WTC11 (cell line): ENCODE measurements around the gene ELOVL1. TPM values are rescaled to one million over a fixed set of nuclear protein-coding genes. Genes with fewer than 3 reads are reported as not detected.
A peak's percentile ranks its signal among the peaks of the same experiment; 100 is the strongest.

Source experiments
- ATAC-seq: fragments of 200-7000 bp; cut with Tn5 transposase; 2 replicates; pipeline ENCODE4 v1.10.0; 2021; ENCODE audit warnings: mild to moderate bottlenecking, moderate library complexity
- CTCF ChIA-PET: fragments of 300-600 bp; sonication (Branson Sonifier 250); formaldehyde crosslinking; loops from one replicate; lab custom pipeline; 2021; ENCODE audit warnings: antibody characterized with exemption; lab: Charles Lee
- POLR2A ChIA-PET: fragments of 350-600 bp; sonication (Branson Sonifier 250); formaldehyde crosslinking; loops from one replicate; lab custom pipeline; 2021; ENCODE audit warnings: antibody characterized with exemption; lab: Charles Lee
- DNase-seq: peaks from one replicate; pipeline ENCODE4 v3.0.0; 2021; ENCODE audit warnings: low spot score
- H3K27ac Mint-ChIP-seq: 2 replicates; pipeline ENCODE4 v1.8.0; 2021; ENCODE audit warnings: mixed read lengths
- H3K27me3 Mint-ChIP-seq: 2 replicates; pipeline ENCODE4 v1.8.0; 2021; ENCODE audit warnings: low read depth, mild to moderate bottlenecking, moderate library complexity, mixed read lengths
- H3K36me3 Mint-ChIP-seq: 2 replicates; pipeline ENCODE4 v1.8.0; 2021; ENCODE audit warnings: mixed read lengths
- H3K4me1 Mint-ChIP-seq: 2 replicates; pipeline ENCODE4 v1.8.0; 2022; ENCODE audit warnings: mixed read lengths
- H3K4me3 Mint-ChIP-seq: 2 replicates; pipeline ENCODE4 v1.8.0; 2021; ENCODE audit warnings: mild to moderate bottlenecking, moderate library complexity, mixed read lengths
- H3K9me3 Mint-ChIP-seq: 2 replicates; pipeline ENCODE4 v1.8.0; 2021; ENCODE audit warnings: mixed read lengths
- FOXP1 ChIP-seq: sonication (generic); formaldehyde crosslinking; IDR thresholded peaks from 2 replicates; pipeline ENCODE4 v1.8.0; 2022; ENCODE audit warnings: missing genetic modification reagents, mild to moderate bottlenecking, moderate library complexity, borderline replicate concordance
- JUN ChIP-seq: sonication (generic); formaldehyde crosslinking; IDR thresholded peaks from 2 replicates; pipeline ENCODE4 v1.8.0; 2023; ENCODE audit warnings: mild to moderate bottlenecking, missing genetic modification reagents
- ZNF416 ChIP-seq: fragments of 250-450 bp; sonication (Bioruptor Pico); IDR thresholded peaks from 2 replicates; pipeline ENCODE4 v1.9.0; 2021; ENCODE audit warnings: mild to moderate bottlenecking, inconsistent platforms
- total RNA-seq: library from RNA; stranded (reverse); gene quantifications from 3 replicates; pipeline ENCODE4 v1.2.3, GENCODE V29; 2021
- TF ChIP-seq, protein P1 (sequence below): fragments of 200-600 bp; IDR thresholded peaks from 2 replicates; pipeline ENCODE4 v1.8.0; 2022; ENCODE audit warnings: antibody characterized with exemption
- TF ChIP-seq, protein P2 (sequence below): sonication (generic); formaldehyde crosslinking; conservative IDR thresholded peaks from 2 replicates; pipeline ENCODE4 v1.8.1; 2023; ENCODE audit warnings: mild to moderate bottlenecking, low read depth, missing genetic modification reagents, moderate library complexity
- TF ChIP-seq, protein P3 (sequence below): sonication (generic); formaldehyde crosslinking; IDR thresholded peaks from 2 replicates; pipeline ENCODE4 v1.8.0; 2023; ENCODE audit warnings: mild to moderate bottlenecking, missing genetic modification reagents
- TF ChIP-seq, protein P4 (sequence below): sonication (generic); formaldehyde crosslinking; IDR thresholded peaks from 2 replicates; pipeline ENCODE4 v1.8.1; 2023; ENCODE audit warnings: mild to moderate bottlenecking, missing genetic modification reagents, borderline replicate concordance
- TF ChIP-seq, protein P5 (sequence below): sonication (generic); formaldehyde crosslinking; IDR thresholded peaks from 2 replicates; pipeline ENCODE4 v1.8.0; 2023; ENCODE audit warnings: missing genetic modification reagents, mild to moderate bottlenecking, borderline replicate concordance
- TF ChIP-seq, protein P6 (sequence below): sonication (generic); formaldehyde crosslinking; IDR thresholded peaks from 2 replicates; pipeline ENCODE4 v1.8.0; 2022; ENCODE audit warnings: mild to moderate bottlenecking, missing genetic modification reagents

Gene ELOVL1
- total RNA-seq, 1 experiment from 2014 or later = 26.6 TPM

DNA sequence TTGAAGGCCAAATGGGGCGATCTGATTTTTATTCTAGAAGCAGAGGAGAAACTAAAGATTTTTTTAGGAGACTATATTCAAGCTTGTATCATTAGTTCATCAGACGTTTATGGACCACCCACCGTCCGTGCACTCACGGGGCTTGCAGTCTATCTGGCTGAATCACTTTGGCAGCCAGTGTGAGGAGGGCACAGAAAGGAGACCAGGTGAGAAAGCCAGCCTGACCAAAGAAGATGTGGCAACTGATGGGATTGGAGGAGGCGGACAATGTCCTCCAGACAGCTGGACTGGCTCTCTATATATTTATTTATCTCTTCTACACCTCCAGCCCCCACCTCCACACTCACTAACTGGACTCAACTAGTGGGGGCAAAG, 822 bp upstream of the ELOVL1 start (continued):
- TF ChIP-seq, protein P1, sequence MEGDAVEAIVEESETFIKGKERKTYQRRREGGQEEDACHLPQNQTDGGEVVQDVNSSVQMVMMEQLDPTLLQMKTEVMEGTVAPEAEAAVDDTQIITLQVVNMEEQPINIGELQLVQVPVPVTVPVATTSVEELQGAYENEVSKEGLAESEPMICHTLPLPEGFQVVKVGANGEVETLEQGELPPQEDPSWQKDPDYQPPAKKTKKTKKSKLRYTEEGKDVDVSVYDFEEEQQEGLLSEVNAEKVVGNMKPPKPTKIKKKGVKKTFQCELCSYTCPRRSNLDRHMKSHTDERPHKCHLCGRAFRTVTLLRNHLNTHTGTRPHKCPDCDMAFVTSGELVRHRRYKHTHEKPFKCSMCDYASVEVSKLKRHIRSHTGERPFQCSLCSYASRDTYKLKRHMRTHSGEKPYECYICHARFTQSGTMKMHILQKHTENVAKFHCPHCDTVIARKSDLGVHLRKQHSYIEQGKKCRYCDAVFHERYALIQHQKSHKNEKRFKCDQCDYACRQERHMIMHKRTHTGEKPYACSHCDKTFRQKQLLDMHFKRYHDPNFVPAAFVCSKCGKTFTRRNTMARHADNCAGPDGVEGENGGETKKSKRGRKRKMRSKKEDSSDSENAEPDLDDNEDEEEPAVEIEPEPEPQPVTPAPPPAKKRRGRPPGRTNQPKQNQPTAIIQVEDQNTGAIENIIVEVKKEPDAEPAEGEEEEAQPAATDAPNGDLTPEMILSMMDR = no peak
- TF ChIP-seq JUN (CRISPR knock-in tag) (no peak), ZNF416 (CRISPR knock-in tag) (no peak)
- TF ChIP-seq, protein P2, sequence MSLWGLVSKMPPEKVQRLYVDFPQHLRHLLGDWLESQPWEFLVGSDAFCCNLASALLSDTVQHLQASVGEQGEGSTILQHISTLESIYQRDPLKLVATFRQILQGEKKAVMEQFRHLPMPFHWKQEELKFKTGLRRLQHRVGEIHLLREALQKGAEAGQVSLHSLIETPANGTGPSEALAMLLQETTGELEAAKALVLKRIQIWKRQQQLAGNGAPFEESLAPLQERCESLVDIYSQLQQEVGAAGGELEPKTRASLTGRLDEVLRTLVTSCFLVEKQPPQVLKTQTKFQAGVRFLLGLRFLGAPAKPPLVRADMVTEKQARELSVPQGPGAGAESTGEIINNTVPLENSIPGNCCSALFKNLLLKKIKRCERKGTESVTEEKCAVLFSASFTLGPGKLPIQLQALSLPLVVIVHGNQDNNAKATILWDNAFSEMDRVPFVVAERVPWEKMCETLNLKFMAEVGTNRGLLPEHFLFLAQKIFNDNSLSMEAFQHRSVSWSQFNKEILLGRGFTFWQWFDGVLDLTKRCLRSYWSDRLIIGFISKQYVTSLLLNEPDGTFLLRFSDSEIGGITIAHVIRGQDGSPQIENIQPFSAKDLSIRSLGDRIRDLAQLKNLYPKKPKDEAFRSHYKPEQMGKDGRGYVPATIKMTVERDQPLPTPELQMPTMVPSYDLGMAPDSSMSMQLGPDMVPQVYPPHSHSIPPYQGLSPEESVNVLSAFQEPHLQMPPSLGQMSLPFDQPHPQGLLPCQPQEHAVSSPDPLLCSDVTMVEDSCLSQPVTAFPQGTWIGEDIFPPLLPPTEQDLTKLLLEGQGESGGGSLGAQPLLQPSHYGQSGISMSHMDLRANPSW (CRISPR knock-in tag) = no peak
- TF ChIP-seq, all 79 proteins: peak for 0

DNA sequence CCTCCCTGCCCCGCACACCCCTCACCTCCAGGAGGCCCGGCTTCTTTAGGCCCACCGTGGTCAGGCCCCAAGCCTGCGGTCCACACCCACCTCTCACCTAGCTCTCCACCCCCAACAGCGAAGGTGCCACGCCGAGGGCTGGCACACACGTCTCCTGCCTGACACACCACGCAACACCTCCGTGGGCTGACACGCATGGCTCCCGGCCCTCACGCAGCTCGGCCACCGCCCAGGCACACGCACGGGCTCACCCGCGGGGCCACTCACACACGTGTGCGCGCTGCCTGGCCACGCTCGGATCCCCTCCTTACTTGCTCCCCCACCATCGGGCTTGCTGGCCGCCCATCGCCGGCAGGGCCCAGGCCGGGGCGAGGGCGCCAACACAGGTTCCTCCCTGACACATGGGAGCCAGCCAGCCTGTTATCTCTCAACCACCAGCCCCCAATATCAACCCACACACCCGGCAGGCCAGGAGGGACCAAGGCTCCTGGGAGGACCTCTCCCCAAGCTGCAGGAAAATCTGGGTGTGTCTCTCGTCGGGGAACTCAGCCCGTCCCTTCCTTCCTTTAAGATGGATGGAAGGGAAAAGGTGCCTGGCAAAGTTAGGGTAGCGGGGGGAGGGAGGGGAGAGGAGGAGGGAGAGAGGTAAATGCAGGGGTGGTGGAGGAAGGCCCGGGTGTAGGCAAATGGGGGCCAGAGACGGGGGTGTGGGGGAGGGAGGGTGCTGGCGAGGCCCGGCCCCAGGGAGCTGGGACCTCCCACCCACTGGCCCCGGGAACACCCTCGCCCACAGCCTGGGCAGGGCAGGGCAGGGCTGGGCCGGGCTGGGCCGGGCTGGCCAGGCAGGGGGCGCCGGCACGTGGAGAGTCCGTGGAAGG, 546 bp downstream of the ELOVL1 start:
- no peaks in the 10 kb centered on the region for H3K9me3 Mint-ChIP-seq

More for the DNA sequence above, 546 bp downstream of the ELOVL1 start:
- Mint-ChIP-seq H3K27ac (no peak overlapping the region), H3K4me1 (peaks cover 23% of the 10 kb centered on the region), H3K36me3 (peaks cover 23% of the 10 kb centered on the region), H3K27me3 (no peaks in the 10 kb centered on the region), H3K4me3 (peak overlapping the region; percentile 81)
- ChIA-PET CTCF (interaction anchor here (0.6 to 2.5 kb wide), 6 partner anchors 9 to 81 kb away, joined by 3 to 23 read pairs (median 6); partner anchors contain the start of genes C1orf210, CDC20, MED8 and SZT2), POLR2A (interaction anchor here (0.5 to 2.1 kb wide), 6 partner anchors 9 to 97 kb away, joined by 3 to 17 read pairs (median 4); partner anchors contain the start of genes CDC20, MED8, SZT2 and TMEM125)
- TF ChIP-seq, protein P3, sequence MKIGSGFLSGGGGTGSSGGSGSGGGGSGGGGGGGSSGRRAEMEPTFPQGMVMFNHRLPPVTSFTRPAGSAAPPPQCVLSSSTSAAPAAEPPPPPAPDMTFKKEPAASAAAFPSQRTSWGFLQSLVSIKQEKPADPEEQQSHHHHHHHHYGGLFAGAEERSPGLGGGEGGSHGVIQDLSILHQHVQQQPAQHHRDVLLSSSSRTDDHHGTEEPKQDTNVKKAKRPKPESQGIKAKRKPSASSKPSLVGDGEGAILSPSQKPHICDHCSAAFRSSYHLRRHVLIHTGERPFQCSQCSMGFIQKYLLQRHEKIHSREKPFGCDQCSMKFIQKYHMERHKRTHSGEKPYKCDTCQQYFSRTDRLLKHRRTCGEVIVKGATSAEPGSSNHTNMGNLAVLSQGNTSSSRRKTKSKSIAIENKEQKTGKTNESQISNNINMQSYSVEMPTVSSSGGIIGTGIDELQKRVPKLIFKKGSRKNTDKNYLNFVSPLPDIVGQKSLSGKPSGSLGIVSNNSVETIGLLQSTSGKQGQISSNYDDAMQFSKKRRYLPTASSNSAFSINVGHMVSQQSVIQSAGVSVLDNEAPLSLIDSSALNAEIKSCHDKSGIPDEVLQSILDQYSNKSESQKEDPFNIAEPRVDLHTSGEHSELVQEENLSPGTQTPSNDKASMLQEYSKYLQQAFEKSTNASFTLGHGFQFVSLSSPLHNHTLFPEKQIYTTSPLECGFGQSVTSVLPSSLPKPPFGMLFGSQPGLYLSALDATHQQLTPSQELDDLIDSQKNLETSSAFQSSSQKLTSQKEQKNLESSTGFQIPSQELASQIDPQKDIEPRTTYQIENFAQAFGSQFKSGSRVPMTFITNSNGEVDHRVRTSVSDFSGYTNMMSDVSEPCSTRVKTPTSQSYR = 0 out of 2 replicates have a peak, but pooled peaks have one; percentile 37
- TF ChIP-seq, protein P4, sequence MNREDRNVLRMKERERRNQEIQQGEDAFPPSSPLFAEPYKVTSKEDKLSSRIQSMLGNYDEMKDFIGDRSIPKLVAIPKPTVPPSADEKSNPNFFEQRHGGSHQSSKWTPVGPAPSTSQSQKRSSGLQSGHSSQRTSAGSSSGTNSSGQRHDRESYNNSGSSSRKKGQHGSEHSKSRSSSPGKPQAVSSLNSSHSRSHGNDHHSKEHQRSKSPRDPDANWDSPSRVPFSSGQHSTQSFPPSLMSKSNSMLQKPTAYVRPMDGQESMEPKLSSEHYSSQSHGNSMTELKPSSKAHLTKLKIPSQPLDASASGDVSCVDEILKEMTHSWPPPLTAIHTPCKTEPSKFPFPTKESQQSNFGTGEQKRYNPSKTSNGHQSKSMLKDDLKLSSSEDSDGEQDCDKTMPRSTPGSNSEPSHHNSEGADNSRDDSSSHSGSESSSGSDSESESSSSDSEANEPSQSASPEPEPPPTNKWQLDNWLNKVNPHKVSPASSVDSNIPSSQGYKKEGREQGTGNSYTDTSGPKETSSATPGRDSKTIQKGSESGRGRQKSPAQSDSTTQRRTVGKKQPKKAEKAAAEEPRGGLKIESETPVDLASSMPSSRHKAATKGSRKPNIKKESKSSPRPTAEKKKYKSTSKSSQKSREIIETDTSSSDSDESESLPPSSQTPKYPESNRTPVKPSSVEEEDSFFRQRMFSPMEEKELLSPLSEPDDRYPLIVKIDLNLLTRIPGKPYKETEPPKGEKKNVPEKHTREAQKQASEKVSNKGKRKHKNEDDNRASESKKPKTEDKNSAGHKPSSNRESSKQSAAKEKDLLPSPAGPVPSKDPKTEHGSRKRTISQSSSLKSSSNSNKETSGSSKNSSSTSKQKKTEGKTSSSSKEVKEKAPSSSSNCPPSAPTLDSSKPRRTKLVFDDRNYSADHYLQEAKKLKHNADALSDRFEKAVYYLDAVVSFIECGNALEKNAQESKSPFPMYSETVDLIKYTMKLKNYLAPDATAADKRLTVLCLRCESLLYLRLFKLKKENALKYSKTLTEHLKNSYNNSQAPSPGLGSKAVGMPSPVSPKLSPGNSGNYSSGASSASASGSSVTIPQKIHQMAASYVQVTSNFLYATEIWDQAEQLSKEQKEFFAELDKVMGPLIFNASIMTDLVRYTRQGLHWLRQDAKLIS (CRISPR knock-in tag) = no peak
- TF ChIP-seq FOXP1 (CRISPR knock-in tag) = peak; percentile 21; the same call in 1 of the 2 replicates
- TF ChIP-seq, protein P5, sequence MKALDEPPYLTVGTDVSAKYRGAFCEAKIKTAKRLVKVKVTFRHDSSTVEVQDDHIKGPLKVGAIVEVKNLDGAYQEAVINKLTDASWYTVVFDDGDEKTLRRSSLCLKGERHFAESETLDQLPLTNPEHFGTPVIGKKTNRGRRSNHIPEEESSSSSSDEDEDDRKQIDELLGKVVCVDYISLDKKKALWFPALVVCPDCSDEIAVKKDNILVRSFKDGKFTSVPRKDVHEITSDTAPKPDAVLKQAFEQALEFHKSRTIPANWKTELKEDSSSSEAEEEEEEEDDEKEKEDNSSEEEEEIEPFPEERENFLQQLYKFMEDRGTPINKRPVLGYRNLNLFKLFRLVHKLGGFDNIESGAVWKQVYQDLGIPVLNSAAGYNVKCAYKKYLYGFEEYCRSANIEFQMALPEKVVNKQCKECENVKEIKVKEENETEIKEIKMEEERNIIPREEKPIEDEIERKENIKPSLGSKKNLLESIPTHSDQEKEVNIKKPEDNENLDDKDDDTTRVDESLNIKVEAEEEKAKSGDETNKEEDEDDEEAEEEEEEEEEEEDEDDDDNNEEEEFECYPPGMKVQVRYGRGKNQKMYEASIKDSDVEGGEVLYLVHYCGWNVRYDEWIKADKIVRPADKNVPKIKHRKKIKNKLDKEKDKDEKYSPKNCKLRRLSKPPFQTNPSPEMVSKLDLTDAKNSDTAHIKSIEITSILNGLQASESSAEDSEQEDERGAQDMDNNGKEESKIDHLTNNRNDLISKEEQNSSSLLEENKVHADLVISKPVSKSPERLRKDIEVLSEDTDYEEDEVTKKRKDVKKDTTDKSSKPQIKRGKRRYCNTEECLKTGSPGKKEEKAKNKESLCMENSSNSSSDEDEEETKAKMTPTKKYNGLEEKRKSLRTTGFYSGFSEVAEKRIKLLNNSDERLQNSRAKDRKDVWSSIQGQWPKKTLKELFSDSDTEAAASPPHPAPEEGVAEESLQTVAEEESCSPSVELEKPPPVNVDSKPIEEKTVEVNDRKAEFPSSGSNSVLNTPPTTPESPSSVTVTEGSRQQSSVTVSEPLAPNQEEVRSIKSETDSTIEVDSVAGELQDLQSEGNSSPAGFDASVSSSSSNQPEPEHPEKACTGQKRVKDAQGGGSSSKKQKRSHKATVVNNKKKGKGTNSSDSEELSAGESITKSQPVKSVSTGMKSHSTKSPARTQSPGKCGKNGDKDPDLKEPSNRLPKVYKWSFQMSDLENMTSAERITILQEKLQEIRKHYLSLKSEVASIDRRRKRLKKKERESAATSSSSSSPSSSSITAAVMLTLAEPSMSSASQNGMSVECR = 0 out of 2 replicates have a peak, but pooled peaks have one; percentile 36
- TF ChIP-seq, protein P6, sequence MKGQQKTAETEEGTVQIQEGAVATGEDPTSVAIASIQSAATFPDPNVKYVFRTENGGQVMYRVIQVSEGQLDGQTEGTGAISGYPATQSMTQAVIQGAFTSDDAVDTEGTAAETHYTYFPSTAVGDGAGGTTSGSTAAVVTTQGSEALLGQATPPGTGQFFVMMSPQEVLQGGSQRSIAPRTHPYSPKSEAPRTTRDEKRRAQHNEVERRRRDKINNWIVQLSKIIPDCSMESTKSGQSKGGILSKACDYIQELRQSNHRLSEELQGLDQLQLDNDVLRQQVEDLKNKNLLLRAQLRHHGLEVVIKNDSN (CRISPR knock-in tag) = peak; percentile 42; the same call in 1 of the 2 replicates
- DNase-seq (peak; percentile 30), ATAC-seq (peak; percentile 21)
